ENCODE results near the gene ENTHD1.
A peak's percentile ranks its signal among the peaks of the same experiment; 100 is the strongest.
"Not testable (repeated sequence)": the region's sequence is repeated elsewhere in the genome, so short reads cannot be mapped to it uniquely, and the experiment has no call there.

The ENTHD1 gene

GRCh38 chr22:39748877-39749276 is 144.7 kb downstream of the ENTHD1 start:
- intact Hi-C loops (cut with DNase I), result no loop called here
- DNase-seq, result no peak

GRCh38 chr22:39746600-39747262 is 146.8 kb downstream of the ENTHD1 start:
- no peak for DNase-seq
- intact Hi-C loops (cut with DNase I), result no loop called here

GRCh38 chr22:39745789-39746188 is 147.8 kb downstream of the ENTHD1 start:
- intact Hi-C loops (cut with DNase I), result no loop called here
- DNase-seq, result no peak

GRCh38 chr22:39744353-39744752 is 149.2 kb downstream of the ENTHD1 start:
- DNase-seq, result no peak
- intact Hi-C loops (cut with DNase I), result no loop called here

- intact Hi-C loops (cut with DNase I), result no loop called here
- no peak for DNase-seq
These were observed 149.6 kb downstream of the ENTHD1 start for GRCh38 chr22:39743935-39744334.

- DNase-seq, result no peak
- intact Hi-C loops (cut with DNase I), result no loop called here
These were observed 154.1 kb downstream of the ENTHD1 start for GRCh38 chr22:39739338-39740027.

GRCh38 chr22:39738746-39739145 is 154.8 kb downstream of the ENTHD1 start:
- intact Hi-C loops (cut with DNase I), result no loop called here
- no peak for DNase-seq

- intact Hi-C loops (cut with DNase I), result no loop called here
- no peak for DNase-seq
These were observed 157.8 kb downstream of the ENTHD1 start for GRCh38 chr22:39735776-39736175.

- intact Hi-C loops (cut with DNase I), result no loop called here
- DNase-seq, result no peak
These were observed 158.7 kb downstream of the ENTHD1 start for GRCh38 chr22:39734866-39735265.

GRCh38 chr22:39734046-39734445 is 159.5 kb downstream of the ENTHD1 start:
- intact Hi-C loops (cut with DNase I); DNase-seq: not testable (repeated sequence)

GRCh38 chr22:39733191-39733590 is 160.4 kb downstream of the ENTHD1 start:
- intact Hi-C loops (cut with DNase I), result no loop called here
- DNase-seq, result no peak

- DNase-seq, result no peak
- intact Hi-C loops (cut with DNase I), result no loop called here
These were observed 160.9 kb downstream of the ENTHD1 start for GRCh38 chr22:39732625-39733024.

GRCh38 chr22:39731881-39732555 is 161.5 kb downstream of the ENTHD1 start:
- intact Hi-C loops (cut with DNase I), result no loop called here

GRCh38 chr22:39731481-39731880 is 162.1 kb downstream of the ENTHD1 start:
- intact Hi-C loops (cut with DNase I), result no loop called here
- no peak for DNase-seq

More at GRCh38 chr22:39731881-39732555, 161.5 kb downstream of the ENTHD1 start:
- DNase-seq, result no peak

GRCh38 chr22:39729141-39729934 is 164.2 kb downstream of the ENTHD1 start:
- intact Hi-C loops (cut with DNase I), result no loop called here
- peak in 2 of 42 donors; percentile 16 to 26 for DNase-seq

GRCh38 chr22:39728236-39728860 is 165.2 kb downstream of the ENTHD1 start:
- peak in 2 of 42 donors; percentile 6 to 13 for DNase-seq
- intact Hi-C loops (cut with DNase I), result no loop called here

- peak in 3 of 42 donors; percentile 6 to 41 (median 34) for DNase-seq
- intact Hi-C loops (cut with DNase I), result no loop called here
These were observed 166.0 kb downstream of the ENTHD1 start for GRCh38 chr22:39727541-39727940.

- peak in 4 of 42 donors; percentile 9 to 18 (median 16) for DNase-seq
- intact Hi-C loops (cut with DNase I), result no loop called here
These were observed 168.1 kb downstream of the ENTHD1 start for GRCh38 chr22:39725351-39726035.

Data from head of caudate nucleus (tissue), 42 donors.